Measurements from ENCODE around the gene TMEM120A. TPM values are rescaled to one million over a fixed set of nuclear protein-coding genes. Genes with fewer than 3 reads are reported as not detected.

TMEM120A gene
- total and polyA plus RNA-seq, 10 of the 15 experiments (the other 5 are each of a cell fraction or from before 2014, with no cell fraction given): 0.43 to 86.6 (median 18.5) TPM

GRCh38 chr7:76003351-76003750 lies 9.0 kb upstream of the TMEM120A start:
- Histone ChIP-seq H3K27ac (ENCODE audit: control insufficient read depth, insufficient read depth) (no peak overlapping the region), H3K79me2 (ENCODE audit: control insufficient read depth, insufficient read depth, low read length) (no peaks in the 10 kb centered on the region), H3K4me2 (ENCODE audit: control insufficient read depth, insufficient read depth) (no peak overlapping the region), H3K4me1 (ENCODE audit: control insufficient read depth, insufficient read depth, low read length) (peaks cover 1% of the 10 kb centered on the region), H3K9me3 (replicated peaks; ENCODE audit: control insufficient read depth, insufficient read depth, low read length) (no peaks in the 10 kb centered on the region), H3K9ac (ENCODE audit: control insufficient read depth, insufficient read depth, low read length) (no peak overlapping the region), H3K4me3 (no peak overlapping the region), H3K36me3 (ENCODE audit: control insufficient read depth in 2 of 2, insufficient read depth in 2 of 2, low read length in 1 of 2) (peaks cover 3 to 8% of the 10 kb centered on the region in 2 experiments; a peak in 2 of 4 replicates), H3K27me3 (replicated peaks in 1 of 2; ENCODE audit: control insufficient read depth in 2 of 2, insufficient read depth in 2 of 2, low read length in 1 of 2) (no peaks in the 10 kb centered on the region), H2AFZ (ENCODE audit: control insufficient read depth, low read depth, low read length) (no peak overlapping the region), H4K20me1 (ENCODE audit: control insufficient read depth, insufficient read depth) (no peaks in the 10 kb centered on the region)
- ATAC-seq: no peak
- DNase-seq (ENCODE audit: low read depth, low spot score): no peak
- no peak for FAIRE-seq
- ChIA-PET POLR2A (no interaction called here), RAD21 (ENCODE audit: unreplicated experiment) (no interaction called here), CTCF (no interaction called here), SMC1A (ENCODE audit: uncharacterized antibody, unreplicated experiment) (no interaction called here)
- in situ Hi-C loops (cut with MboI): no loop called here
- BruUV-seq (replicated peaks): no TSS peak
- no peak for TF ChIP-seq HDAC6 (IDR thresholded peaks at IDR 0.05; ENCODE audit: unreplicated experiment)
- TF ChIP-seq EP300 (IDR thresholded peaks at IDR 0.05; ENCODE audit: borderline replicate concordance in 1 of 2, control insufficient read depth in 1 of 2, low read depth in 2 of 2, low read length in 2 of 2): no peak
- TF ChIP-seq BCLAF1 (IDR thresholded peaks at IDR 0.05): no peak
- no peak for TF ChIP-seq NFYA (IDR thresholded peaks at IDR 0.05; ENCODE audit: borderline replicate concordance, low read depth, low read length)
- whole genome bisulfite sequencing (ENCODE audit: insufficient coverage, insufficient replicate concordance, low lambda C conversion rate, missing lambda C conversion rate): 99% methylated on average over 10 of the region's 10 CpGs
- intact Hi-C loops (cut with micrococcal nuclease; ENCODE audit: unreplicated experiment): no loop called here

GRCh38 chr7:76002822-76003221 lies 8.4 kb upstream of the TMEM120A start:
- no peak for ATAC-seq
- TF ChIP-seq MEF2B (IDR thresholded peaks at IDR 0.05; ENCODE audit: partially characterized antibody, poor library complexity, severe bottlenecking): no peak
- TF ChIP-seq IKZF2 (IDR thresholded peaks at IDR 0.05): no peak
- TF ChIP-seq ZNF687 (IDR thresholded peaks at IDR 0.05): no peak
- TF ChIP-seq RAD21 (IDR thresholded peaks at IDR 0.05; ENCODE audit: insufficient read depth, low read depth, low read length): no peak
- TF ChIP-seq NR2C2 (IDR thresholded peaks at IDR 0.05; ENCODE audit: borderline replicate concordance, control insufficient read depth, insufficient read length, low read depth): no peak
- no peak for TF ChIP-seq LARP7 (IDR thresholded peaks at IDR 0.05)

More at GRCh38 chr7:76002822-76003221, 8.4 kb upstream of the TMEM120A start:
- in situ Hi-C loops (cut with MboI): no loop called here
- Histone ChIP-seq H3K36me3 (ENCODE audit: control insufficient read depth in 2 of 2, insufficient read depth in 2 of 2, low read length in 1 of 2) (peaks cover 3 to 8% of the 10 kb centered on the region in 2 experiments; a peak in 2 of 4 replicates), H3K27ac (ENCODE audit: control insufficient read depth, insufficient read depth) (no peak overlapping the region), H3K9ac (ENCODE audit: control insufficient read depth, insufficient read depth, low read length) (no peak overlapping the region), H2AFZ (ENCODE audit: control insufficient read depth, low read depth, low read length) (no peak overlapping the region), H4K20me1 (ENCODE audit: control insufficient read depth, insufficient read depth) (no peaks in the 10 kb centered on the region), H3K9me3 (replicated peaks; ENCODE audit: control insufficient read depth, insufficient read depth, low read length) (no peaks in the 10 kb centered on the region), H3K4me3 (no peak overlapping the region), H3K79me2 (ENCODE audit: control insufficient read depth, insufficient read depth, low read length) (no peaks in the 10 kb centered on the region), H3K4me2 (ENCODE audit: control insufficient read depth, insufficient read depth) (no peak overlapping the region), H3K27me3 (replicated peaks in 1 of 2; ENCODE audit: control insufficient read depth in 2 of 2, insufficient read depth in 2 of 2, low read length in 1 of 2) (no peaks in the 10 kb centered on the region), H3K4me1 (ENCODE audit: control insufficient read depth, insufficient read depth, low read length) (no peaks in the 10 kb centered on the region; the same call in 1 of the 2 replicates)
- BruUV-seq (replicated peaks): no TSS peak
- SMC1A ChIA-PET (ENCODE audit: uncharacterized antibody, unreplicated experiment): no interaction called here
- intact Hi-C loops (cut with micrococcal nuclease; ENCODE audit: unreplicated experiment): no loop called here
- CTCF ChIA-PET: no interaction called here
- DNase-seq (ENCODE audit: low read depth, low spot score) (no peak), FAIRE-seq (no peak)
- 93% methylated on average over 3 of the region's 3 CpGs for WGBS (ENCODE audit: insufficient coverage, insufficient replicate concordance, low lambda C conversion rate, missing lambda C conversion rate)
- POLR2A ChIA-PET: no interaction called here
- RAD21 ChIA-PET (ENCODE audit: unreplicated experiment): no interaction called here

All from GM12878 (cell line).